A549 treated with AZD9567 at 1 μM for 4 hours (cell line): ENCODE data around the gene SHQ1. TPM values are rescaled to one million over a fixed set of nuclear protein-coding genes. Genes with fewer than 3 reads are reported as not detected.

Source experiments
- total RNA-seq: library from RNA; stranded (reverse); fragments of 200-300 nt; extraction: Qiagen RNA extraction; gene quantifications from 5 replicates; pipeline ENCODE4 v1.2.3, GENCODE V29; 2022; ENCODE audit not compliant: insufficient read depth

SHQ1 gene
- total RNA-seq, result 17.6 to 22.6 TPM (median 18.2 TPM) in 5 replicates

DNA sequence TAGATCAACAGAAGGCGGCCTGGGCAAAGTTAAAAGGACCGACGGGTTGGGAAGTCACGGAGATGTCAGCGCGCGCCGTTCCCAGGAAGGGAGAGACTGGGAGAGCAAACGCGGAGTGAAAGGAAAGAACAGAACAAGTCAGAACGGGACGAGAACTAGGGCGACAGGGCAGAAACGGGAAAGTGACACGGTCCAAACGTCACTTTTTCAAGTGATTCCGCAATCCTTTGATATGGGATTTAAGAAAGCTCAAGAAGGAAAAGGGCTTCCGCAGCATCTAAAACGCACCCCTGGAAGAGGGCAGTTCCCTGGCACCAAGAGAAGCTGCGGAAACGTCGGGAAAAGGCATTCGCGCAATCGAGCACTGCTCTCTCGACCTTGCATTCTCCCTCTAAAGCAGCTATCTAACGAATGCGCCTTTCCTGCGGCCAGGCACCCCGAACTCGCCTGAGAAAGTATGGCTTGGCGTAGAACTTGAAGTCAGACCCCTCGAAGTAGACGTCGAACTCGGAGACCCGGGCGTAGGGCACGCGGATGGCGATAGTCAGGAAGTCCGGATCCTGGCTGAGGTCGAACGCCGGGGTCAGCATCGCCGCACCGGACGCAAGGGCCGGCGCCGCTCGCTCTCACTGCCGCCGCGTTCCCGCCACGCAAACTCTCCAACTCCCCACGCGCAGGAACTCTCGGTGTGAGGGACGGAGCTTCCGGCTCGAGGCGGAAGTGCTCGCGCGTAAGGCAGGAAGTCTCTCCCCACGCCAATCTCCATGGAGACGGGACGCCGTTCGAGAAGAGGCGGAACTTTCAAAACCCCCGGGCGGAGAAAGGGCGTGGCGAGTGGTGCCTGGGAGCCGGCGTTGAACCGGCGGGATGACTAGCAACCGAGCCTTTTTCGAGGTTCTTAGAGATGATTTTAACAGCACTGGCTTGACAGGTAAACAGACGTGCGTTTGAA is at the start of gene SHQ1:
TSS of gene SHQ1 (minus strand) at position 695 of the 952 bp plus-strand sequence. CDS start at position 590, 105 bp downstream.

GRCh38 chr3:72887705-72888545 is 39.7 kb upstream of the SHQ1 start, which contains the start of gene GXYLT2:
GXYLT2 (plus strand) TSS chr3:72888046; CDS start chr3:72888234, 188 bp downstream.

Other genes with a start within 250 kb of the SHQ1 start
- 1.2 to 3.6 TPM (median 1.5 TPM) in 5 replicates for gene GXYLT2, start 39.6 kb upstream of the SHQ1 start, total RNA-seq
- gene PPP4R2, start 148.4 kb upstream of the SHQ1 start, total RNA-seq, result 31.3 to 40.0 TPM (median 35.5 TPM) in 5 replicates
- gene EBLN2, start 213.2 kb upstream of the SHQ1 start, total RNA-seq, result 0.39 to 0.70 TPM (median 0.50 TPM) in 4 of 5 replicates, not detected in the other